Stromal cell of bone marrow (primary cell): Measurements from ENCODE around the gene FOLR2.
"Not testable (repeated sequence)": the region's sequence is repeated elsewhere in the genome, so short reads cannot be mapped to it uniquely, and the experiment has no call there.

Source experiments
- DNase-seq: peaks from one replicate; pipeline ENCODE4 v3.0.0-alpha.2; 2012; ENCODE audit warnings: low read depth

FOLR2 gene

DNA sequence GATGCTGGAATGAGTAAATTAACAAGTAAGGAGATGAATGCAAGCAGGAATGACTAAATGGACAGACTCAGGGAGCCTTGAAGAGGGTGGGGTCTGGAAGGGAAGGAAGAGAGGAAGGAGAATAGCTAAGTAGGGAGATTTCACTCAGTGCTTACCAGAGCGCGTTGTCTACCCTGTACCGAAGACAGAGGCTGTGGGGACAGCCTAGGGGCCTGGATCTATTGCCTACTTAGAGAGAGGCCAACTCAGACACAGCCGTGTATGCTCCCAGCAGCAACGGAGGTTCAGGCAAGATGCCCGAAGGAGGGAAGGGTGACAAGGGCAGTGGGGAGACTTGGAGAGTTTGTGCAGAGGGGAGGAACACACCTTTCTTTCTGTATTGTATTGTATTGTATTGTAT, at the start of gene FOLR2:
FOLR2 (plus strand) TSS at position 157 of the 400 bp plus-strand sequence. CDS start 1,791 bp downstream, outside the sequence.
- DNase-seq = no peak

- DNase-seq = not testable (repeated sequence)
Measured at GRCh38 chr11:72169046-72169555, 47.5 kb upstream of the FOLR2 start.

- DNase-seq = not testable (repeated sequence)
Measured at GRCh38 chr11:72169754-72170153, 46.8 kb upstream of the FOLR2 start.

- DNase-seq = not testable (repeated sequence)
Measured at GRCh38 chr11:72172043-72172442, 44.6 kb upstream of the FOLR2 start.

- DNase-seq = no peak
Measured at GRCh38 chr11:72173291-72173690, 43.3 kb upstream of the FOLR2 start.

- DNase-seq = no peak
Measured at GRCh38 chr11:72174302-72175070, 42.1 kb upstream of the FOLR2 start.

GRCh38 chr11:72177656-72178055, 38.9 kb upstream of the FOLR2 start:
- DNase-seq = no peak

DNA sequence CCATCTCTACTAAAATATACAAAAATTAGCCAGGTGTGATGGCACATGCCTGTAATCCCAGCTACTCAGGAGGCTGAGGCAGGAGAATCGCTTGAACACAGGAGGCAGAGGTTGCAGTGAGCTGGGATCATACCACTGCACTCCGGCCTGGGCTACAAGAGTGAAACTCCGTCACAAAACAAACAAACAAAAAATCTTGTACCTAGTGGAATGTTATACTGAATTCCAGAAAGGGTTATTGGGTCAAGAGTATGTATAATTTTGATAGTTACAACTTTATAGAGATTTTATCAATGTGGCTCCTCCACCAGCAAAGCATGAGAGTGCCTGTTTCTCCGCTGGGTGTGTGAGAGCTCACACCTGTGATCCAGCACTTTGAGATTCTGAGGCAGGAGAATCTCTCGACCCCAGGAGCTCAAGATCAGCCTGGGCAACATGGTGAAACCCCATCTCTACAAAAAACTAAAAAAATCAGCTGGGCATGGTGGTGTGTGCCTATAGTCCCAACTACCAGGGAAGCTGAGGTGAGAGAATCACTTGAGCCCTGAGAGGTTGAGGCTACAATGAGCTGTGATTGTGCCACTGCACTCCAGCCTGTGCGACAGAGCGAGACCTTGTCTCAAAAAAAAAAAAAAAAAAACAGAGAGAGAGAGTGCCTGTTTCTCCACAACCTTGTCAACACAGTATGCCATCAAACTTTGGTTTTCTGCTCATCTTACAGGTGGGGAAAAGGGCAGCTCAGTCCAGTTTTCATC, 37.4 kb upstream of the FOLR2 start:
- no peak for DNase-seq

- peak; percentile 13 for DNase-seq
Measured at GRCh38 chr11:72179804-72180396, 36.7 kb upstream of the FOLR2 start.

GRCh38 chr11:72180892-72181552, 35.6 kb upstream of the FOLR2 start:
- not testable (repeated sequence) for DNase-seq

DNA sequence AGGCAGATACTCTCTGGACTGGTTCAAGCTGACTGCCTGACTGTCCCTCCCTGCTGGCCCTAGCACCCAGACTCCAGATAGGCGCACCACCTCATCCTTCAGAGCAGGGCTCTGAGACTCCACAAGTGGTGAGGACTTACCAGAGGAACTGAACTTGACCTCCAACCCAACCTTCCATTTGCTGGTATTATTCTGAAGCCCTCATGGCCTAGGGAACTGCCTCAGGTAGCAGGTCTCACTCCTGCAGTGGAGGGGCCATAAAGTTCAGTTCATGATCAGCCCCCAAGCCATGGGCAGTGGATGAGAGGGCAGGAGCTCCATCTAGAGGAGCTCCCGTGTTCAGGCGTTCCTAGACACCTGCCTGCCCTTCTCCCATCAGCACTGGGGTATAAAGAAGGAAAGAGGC, 35.0 kb upstream of the FOLR2 start:
- DNase-seq = not testable (repeated sequence)

DNA sequence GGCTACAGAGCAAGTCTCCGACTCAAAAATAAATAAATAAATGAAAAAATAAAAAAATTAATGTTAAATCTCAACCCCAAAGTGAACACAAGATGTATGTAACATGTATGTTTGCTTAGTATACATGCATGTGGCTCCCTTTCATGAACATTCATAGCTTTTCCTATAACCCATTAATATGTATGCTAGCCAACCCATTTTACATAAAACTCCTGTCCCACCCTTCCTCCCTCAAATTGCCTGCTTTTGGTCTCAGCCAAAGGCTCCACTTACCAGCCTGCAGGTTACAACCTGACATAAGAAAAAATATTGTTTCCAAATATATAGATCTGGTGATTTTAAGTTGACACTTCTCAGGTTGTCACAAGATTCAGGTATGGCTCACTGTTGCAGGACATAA, 28.3 kb upstream of the FOLR2 start:
- DNase-seq = no peak

GRCh38 chr11:72189455-72190250, 26.9 kb upstream of the FOLR2 start:
- DNase-seq = peak; percentile 7

DNA sequence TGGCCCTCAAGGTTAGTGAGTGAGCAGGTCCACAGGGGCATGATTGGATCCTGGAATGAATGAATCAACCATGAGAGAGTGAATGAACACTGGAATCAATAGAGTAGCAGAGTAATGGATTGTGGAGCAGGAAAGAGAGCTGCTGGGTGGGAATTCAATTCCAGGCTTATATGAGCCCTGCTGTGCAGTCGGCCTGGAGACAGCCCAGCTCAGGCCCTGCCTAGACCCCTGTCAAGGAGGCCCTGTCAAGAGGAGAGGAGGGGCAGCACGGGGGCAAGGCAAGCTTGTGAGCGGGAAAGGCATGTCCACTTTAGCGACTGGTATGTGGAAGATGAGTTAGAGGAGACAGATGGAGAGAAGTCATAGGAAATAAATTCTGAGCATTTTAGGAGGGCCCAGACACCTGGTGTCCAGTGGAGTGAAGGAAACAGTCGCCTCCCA, 25.9 kb upstream of the FOLR2 start:
- DNase-seq = no peak

- no peak for DNase-seq
Measured at GRCh38 chr11:72191961-72192381, 24.6 kb upstream of the FOLR2 start, which contains the start of gene FOLR1. Gene FOLR1, plus strand, starts transcription at chr11:72192140. Its CDS starts 34 bp downstream, at chr11:72192174.

DNA sequence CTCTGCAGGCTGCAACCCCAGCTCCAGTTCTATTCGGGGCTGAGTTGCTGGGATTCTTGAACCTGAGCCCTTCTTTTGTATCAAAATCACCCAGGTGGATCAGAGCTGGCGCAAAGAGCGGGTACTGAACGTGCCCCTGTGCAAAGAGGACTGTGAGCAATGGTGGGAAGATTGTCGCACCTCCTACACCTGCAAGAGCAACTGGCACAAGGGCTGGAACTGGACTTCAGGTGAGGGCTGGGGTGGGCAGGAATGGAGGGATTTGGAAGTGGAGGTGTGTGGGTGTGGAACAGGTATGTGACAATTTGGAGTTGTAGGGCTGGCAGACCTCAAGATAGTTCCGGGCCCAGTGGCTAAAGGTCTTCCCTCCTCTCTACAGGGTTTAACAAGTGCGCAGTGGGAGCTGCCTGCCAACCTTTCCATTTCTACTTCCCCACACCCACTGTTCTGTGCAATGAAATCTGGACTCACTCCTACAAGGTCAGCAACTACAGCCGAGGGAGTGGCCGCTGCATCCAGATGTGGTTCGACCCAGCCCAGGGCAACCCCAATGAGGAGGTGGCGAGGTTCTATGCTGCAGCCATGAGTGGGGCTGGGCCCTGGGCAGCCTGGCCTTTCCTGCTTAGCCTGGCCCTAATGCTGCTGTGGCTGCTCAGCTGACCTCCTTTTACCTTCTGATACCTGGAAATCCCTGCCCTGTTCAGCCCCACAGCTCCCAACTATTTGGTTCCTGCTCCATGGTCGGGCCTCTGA, 20.9 kb upstream of the FOLR2 start:
- DNase-seq = no peak

DNA sequence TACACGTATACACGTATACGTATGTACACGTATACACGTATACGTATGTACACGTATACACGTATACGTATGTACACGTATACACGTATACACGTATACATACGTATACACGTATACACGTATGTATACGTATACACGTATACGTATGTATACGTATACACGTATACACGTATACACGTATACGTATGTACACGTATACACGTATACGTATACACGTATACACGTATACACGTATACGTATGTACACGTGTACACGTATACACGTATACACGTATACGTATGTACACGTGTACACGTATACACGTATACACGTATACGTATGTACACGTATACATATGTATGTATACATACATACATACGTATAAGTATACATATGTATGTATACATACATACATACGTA, 15.1 kb upstream of the FOLR2 start:
- not testable (repeated sequence) for DNase-seq

DNA sequence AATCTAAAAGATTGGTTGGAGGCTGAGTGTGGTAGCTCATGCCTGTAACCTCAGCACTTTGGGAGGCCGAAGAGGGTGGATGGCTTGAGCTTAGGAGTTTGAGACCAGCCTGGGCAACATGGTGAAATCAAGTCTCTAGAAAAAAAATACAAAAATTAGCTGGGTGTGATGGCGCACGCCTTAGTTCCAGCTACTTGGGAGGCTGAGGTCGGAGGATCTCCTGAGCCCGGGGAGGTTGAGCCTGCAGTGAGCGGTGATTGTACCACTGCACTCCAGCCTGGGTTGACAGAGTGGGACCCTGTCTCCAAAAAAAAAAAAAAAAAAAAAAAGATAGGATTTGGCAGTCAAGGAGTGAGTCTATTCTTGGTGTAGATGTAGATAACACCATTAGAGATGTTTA, 14.0 kb upstream of the FOLR2 start:
- no peak for DNase-seq

GRCh38 chr11:72203163-72203562, 13.4 kb upstream of the FOLR2 start:
- DNase-seq = no peak

- no peak for DNase-seq
Measured at GRCh38 chr11:72204886-72205285, 11.7 kb upstream of the FOLR2 start.
